Amniotic epithelial cell (primary cell): Measurements from ENCODE around the gene TSPAN11.
"Not testable (repeated sequence)": the region's sequence is repeated elsewhere in the genome, so short reads cannot be mapped to it uniquely, and the experiment has no call there.

Source experiments
- DNase-seq: peaks from one replicate; pipeline ENCODE4 v3.0.0-alpha.2; 2010; ENCODE audit warnings: low read depth

TSPAN11 gene

GRCh38 chr12:31019561-31019960 is 93.0 kb downstream of the TSPAN11 start:
- no peak for DNase-seq

DNA sequence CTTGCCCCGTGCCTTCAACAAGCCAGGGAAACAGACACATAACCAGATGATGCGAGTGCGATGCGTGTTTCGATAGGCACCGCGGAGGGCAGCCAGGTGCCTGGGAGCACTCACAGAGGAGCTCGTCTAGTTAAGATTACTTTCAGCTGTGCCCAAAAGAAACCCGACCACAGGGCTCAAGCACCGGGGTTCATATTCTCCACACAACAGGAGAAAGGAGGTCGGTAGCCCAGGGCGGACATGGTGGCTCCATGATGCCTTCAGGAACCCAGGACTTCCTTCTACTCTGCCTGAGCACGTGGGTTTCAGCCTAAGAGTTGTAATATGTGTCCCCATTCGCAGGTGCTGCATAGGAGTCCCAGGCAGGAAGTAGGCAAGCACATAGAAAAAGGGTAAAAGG is 93.4 kb downstream of the TSPAN11 start:
- no peak for DNase-seq

DNA sequence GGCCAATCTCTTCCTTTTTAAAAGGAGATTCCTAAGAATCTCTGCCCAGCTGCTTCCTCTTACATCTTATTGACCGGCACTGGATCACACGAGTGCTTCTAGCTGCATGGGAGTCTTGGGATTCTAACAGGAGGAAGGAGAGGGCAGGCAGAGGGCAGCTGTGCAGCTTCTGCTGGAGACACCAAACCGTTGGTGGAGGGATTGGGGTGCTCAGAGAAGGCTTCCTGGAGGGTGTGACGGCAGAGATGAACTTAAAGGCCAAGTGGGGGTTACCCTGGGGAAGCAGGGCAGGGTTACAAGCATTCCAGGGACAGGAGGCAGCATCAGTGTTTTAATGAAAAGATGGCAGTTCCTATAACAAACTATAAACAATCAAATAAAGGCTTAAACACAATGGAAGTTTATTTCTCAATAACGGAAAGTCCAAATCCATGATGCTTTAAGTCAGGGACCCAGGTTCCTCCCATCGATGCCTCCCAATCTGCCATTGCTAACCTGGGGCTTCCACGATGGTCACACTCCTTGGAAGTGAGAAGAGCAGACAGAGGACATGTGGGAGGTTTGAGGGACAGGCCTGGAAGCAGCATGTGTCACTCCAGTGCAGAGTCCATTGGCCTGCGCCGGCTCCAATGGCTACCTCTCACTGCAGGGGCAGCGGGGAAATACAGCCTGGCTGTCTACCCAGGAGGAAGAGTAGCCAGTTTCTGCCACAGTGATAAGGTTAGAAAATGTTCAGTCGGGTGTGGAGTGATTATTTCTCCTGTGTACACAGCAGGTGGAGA is 94.0 kb downstream of the TSPAN11 start:
- DNase-seq, result no peak

- no peak for DNase-seq
Observed at GRCh38 chr12:31021181-31021580, 94.6 kb downstream of the TSPAN11 start.

GRCh38 chr12:31021809-31022494 is 95.4 kb downstream of the TSPAN11 start:
- peak; percentile 40 for DNase-seq

DNA sequence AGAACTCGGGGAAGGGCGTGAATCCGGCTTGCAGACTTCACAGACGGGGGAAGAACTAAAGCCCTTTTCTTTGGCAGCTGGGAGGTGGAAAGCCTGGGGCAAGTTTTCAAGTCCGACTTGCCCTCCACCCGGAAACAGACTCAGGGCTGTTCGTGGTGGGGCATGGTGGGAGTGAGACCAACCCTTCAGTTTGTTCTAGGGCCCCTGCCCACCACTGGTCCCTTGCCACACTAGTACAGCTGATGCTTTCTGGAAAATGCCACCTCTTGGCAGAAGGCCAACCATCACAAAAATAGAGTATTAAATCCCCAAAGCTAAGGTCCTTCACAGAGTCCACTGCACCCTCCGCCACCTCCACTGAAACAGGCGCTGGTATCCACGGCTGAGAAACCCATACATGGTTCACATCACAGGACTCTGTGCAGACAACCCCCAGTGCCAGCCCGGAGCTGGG is 96.8 kb downstream of the TSPAN11 start:
- no peak for DNase-seq

DNA sequence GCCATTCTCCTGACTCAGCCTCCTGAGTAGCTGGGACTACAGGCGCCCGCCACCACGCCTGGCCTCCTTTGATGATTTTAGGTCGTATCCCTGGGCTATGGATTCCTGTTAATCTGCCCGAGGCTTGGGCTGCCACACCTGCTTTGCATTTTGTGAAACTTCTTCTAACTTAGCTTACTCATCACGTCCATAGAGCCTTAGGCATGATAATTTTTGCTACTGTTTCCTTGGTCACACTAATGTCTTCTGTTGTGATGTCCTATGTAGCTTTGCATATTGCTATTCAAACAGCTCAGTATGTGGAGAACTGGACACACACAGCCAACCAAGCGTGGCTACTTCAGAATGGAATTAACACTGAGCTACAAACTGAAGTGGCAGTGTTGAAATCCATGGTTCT is 99.7 kb downstream of the TSPAN11 start:
- no peak for DNase-seq

- DNase-seq, result not testable (repeated sequence)
Observed at GRCh38 chr12:31027006-31027405, 100.5 kb downstream of the TSPAN11 start.

GRCh38 chr12:31029468-31029867 is 102.9 kb downstream of the TSPAN11 start:
- no peak for DNase-seq

GRCh38 chr12:31029916-31030562 is 103.5 kb downstream of the TSPAN11 start:
- no peak for DNase-seq

GRCh38 chr12:31031951-31032335 is 105.4 kb downstream of the TSPAN11 start:
- no peak for DNase-seq

DNA sequence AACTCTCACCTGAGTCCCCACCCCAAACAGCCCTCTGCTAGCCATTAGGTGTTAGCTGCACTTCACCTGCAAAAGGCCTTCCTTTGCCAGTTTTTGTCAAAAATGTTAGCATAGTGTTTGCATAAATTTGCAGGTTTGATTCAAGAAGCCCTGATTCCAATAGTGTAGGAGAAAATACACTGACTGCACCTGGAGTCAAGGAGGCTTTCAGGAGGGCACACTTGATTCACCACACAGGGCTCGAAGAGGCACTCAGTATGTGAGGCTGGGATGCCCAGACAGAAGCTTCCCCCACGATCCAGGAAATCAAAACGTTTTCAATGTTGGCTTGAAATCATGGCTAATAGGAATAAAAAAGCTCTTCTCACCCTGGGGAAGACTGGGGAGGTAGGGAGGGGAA is 106.6 kb downstream of the TSPAN11 start:
- DNase-seq, result no peak

GRCh38 chr12:31033681-31034080 is 107.1 kb downstream of the TSPAN11 start:
- no peak for DNase-seq

DNA sequence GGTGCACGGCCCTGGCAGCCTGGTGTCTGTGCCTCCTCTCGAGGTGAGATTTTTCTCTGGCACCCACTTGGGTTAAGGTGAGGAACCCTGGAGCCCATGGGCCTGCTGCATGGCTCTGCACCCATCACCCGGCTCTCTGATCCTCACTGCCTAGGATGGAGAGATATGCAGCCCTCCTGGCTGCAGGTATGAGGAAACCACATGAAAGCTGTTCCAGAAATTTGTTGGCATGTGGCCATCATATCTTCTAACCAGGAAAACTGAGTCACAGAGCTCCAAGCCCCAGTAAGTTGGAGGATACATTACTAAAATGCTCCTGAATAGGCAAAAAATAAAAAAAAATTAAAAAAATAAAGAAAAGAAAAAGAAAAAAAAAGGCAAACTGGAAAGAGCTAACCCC is 107.8 kb downstream of the TSPAN11 start:
- DNase-seq, result peak; percentile 12

DNA sequence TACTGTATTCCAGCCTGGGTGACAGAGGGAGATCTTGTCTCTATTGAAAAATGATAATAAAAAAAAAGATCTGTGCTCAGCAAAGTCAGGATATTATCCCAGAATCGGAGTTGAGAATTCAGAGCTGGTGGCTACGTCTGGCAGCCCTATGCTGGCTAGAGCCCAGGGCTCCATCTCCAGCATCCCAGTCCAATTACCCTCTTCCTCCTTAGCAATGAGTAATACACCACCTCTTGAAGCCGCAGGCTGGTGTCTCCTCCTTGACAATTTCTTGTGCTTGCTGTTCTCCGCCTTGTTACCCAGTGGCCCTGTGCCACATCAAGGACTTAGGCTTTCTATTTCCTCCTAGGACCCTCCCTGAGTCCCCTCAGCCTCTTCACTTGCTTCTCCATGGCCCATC is 108.7 kb downstream of the TSPAN11 start:
- no peak for DNase-seq

- peak; percentile 73 for DNase-seq
Observed at GRCh38 chr12:31035967-31036665, 109.6 kb downstream of the TSPAN11 start.

DNA sequence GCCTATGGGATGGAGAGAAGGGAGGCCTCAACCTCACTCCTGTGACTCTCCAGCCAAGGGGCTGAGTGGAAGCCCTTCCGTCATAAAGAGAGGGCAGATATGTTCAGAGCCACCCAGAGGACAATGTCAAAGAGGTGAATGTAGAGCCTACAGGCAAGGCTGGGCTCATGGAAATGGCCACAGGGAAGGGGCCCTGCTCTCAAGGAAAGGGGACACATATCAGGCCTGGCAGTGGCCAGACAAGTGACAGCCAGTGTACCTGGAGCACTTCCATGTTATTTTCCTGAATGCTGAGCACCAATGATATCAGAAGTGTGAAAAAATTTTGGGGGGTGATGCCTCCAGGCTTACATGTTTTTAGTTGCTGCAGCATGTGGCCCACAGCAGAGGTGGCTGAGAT is 110.5 kb downstream of the TSPAN11 start:
- DNase-seq, result no peak

DNA sequence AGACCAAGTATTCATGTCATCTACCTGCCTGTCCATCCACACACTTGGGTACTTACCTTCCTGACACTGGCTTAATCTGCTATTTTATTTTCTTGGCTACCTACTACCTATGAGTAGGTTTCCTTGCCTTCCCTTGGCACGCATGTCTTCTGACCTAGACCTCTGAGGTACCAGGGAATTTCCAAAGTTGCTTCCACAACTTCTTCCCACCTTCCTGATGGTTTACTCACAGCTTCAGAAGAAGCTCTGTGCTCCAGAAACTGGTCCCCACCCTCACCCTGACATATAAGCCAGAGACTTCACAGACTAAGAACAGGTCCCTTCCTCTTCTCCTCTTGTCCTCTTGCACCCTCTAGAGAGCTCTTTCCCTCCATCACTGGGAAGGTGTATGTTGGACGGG is 111.4 kb downstream of the TSPAN11 start:
- DNase-seq, result no peak

GRCh38 chr12:31041033-31041564 is 114.6 kb downstream of the TSPAN11 start:
- no peak for DNase-seq
